Prostate gland (tissue), 2 donors: ENCODE data around the gene KASH5. TPM values are rescaled to one million over a fixed set of nuclear protein-coding genes. Genes with fewer than 3 reads are reported as not detected.
"Not testable (repeated sequence)": the region's sequence is repeated elsewhere in the genome, so short reads cannot be mapped to it uniquely, and the experiment has no call there.

Experiments used
- DNase-seq: peaks from one replicate; pipeline ENCODE4 v3.0.0-alpha.2; 2019; ENCODE audit warnings: low spot score
- H3K27ac ChIP-seq, 2 donors: fragments of 200-600 bp; sonication (generic); 2 replicates each; pipeline ENCODE4 v1.5.1; 2017 to 2019
- H3K27me3 ChIP-seq: fragments of 200-600 bp; sonication (generic); replicated peaks from 2 replicates; pipeline ENCODE4 v1.5.1; 2019; ENCODE audit not compliant: insufficient read depth
- H3K36me3 ChIP-seq, 2 donors: fragments of 200-600 bp; sonication (generic); 1 replicate in 1 of 2; 2 replicates in 1 of 2; pipeline versions ENCODE4 v1.5.1 to v1.8.1; 2017 to 2019
- H3K4me1 ChIP-seq: fragments of 200-600 bp; sonication (generic); replicated peaks from 2 replicates; pipeline ENCODE4 v1.5.1; 2019
- H3K4me3 ChIP-seq, 2 donors: fragments of 200-600 bp; sonication (generic); 2 replicates each; pipeline ENCODE4 v1.5.1; 2017 to 2019
- H3K9me3 ChIP-seq: fragments of 200-600 bp; sonication (generic); 2 replicates; pipeline ENCODE4 v1.5.1; 2017
- CTCF ChIP-seq, 4 experiments: fragments of 200-600 bp in 2 of 4; fragments of 450-650 bp in 2 of 4; sonication (generic) in 2 of 4; IDR thresholded peaks; 1 replicate in 3 of 4; 2 replicates in 1 of 4; pipeline ENCODE4 v1.5.1; 2016 to 2019; ENCODE audit warnings: antibody characterized with exemption in 4 of 4, mild to moderate bottlenecking in 2 of 4, moderate library complexity in 2 of 4
- POLR2A ChIP-seq: fragments of 450-650 bp; IDR thresholded peaks from one replicate; pipeline ENCODE4 v1.6.1; 2016; ENCODE audit warnings: antibody characterized with exemption, mild to moderate bottlenecking
- POLR2AphosphoS5 ChIP-seq: sonication (generic); formaldehyde crosslinking; IDR thresholded peaks from one replicate; pipeline ENCODE4 v1.6.1; 2017; ENCODE audit warnings: antibody characterized with exemption
- WGBS: methylation state at CpG from one replicate; pipeline ENCODE4 v1.1.5; 2018; 5-methylcytosine and 5-hydroxymethylcytosine counted together
- intact Hi-C: fragments of 100-400 bp; cut with DNase I; formaldehyde crosslinking; loops from one replicate; pipeline ENCODE4 v1.14.2; 2022
- total RNA-seq, 2 donors: library from RNA; depleted of rRNA; stranded (reverse); fragments of >200 nt; gene quantifications; one replicate each; pipeline ENCODE4 v1.1.0, GENCODE V29; 2016

KASH5 gene
- total RNA-seq, 2 donors from 2014 or later: 13.1 TPM; not detected in 1

GRCh38 chr19:49364083-49364737 lies 23.8 kb upstream of the KASH5 start:
- no peaks in the 10 kb centered on the region for H3K36me3 ChIP-seq
- intact Hi-C loops: no loop called here
- DNase-seq: no peak
- no peaks in the 10 kb centered on the region for H3K4me1 ChIP-seq
- TF ChIP-seq CTCF (IDR thresholded peaks at IDR 0.05): no peak
- no peaks in the 10 kb centered on the region for H3K27me3 ChIP-seq
- 74% methylated on average over 27 of the region's 27 CpGs for WGBS
- peak overlapping the region; percentile 88 to 90 for H3K27ac ChIP-seq
- peak overlapping the region; percentile 19 to 22 for H3K4me3 ChIP-seq
- no peaks in the 10 kb centered on the region for H3K9me3 ChIP-seq

- TF ChIP-seq CTCF (IDR thresholded peaks at IDR 0.05) (no peak), POLR2A (no peak), POLR2AphosphoS5 (no peak)
- H3K4me1 ChIP-seq: no peaks in the 10 kb centered on the region
- no peaks in the 10 kb centered on the region for H3K36me3 ChIP-seq
- no peak for DNase-seq
- intact Hi-C loops: no loop called here
- no peaks in the 10 kb centered on the region for H3K27me3 ChIP-seq
- no peaks in the 10 kb centered on the region for H3K9me3 ChIP-seq
- no peak overlapping the region for H3K4me3 ChIP-seq
- H3K27ac ChIP-seq: no peak overlapping the region
These were observed 21.9 kb upstream of the KASH5 start for GRCh38 chr19:49366110-49366509.

- no peaks in the 10 kb centered on the region for H3K36me3 ChIP-seq
- intact Hi-C loops: no loop called here
- H3K4me1 ChIP-seq: no peaks in the 10 kb centered on the region
- TF ChIP-seq CTCF (IDR thresholded peaks at IDR 0.05) (no peak), POLR2A (no peak), POLR2AphosphoS5 (no peak)
- H3K9me3 ChIP-seq: no peaks in the 10 kb centered on the region
- no peak overlapping the region for H3K4me3 ChIP-seq
- no peak for DNase-seq
- H3K27ac ChIP-seq: no peak overlapping the region
- no peaks in the 10 kb centered on the region for H3K27me3 ChIP-seq
- WGBS: 80% methylated on average over 5 of the region's 5 CpGs
These were observed 19.2 kb upstream of the KASH5 start for GRCh38 chr19:49368711-49369358.

- no peaks in the 10 kb centered on the region for H3K9me3 ChIP-seq
- no peaks in the 10 kb centered on the region for H3K4me1 ChIP-seq
- no peaks in the 10 kb centered on the region for H3K36me3 ChIP-seq
- no peak for TF ChIP-seq POLR2AphosphoS5
- TF ChIP-seq POLR2A: no peak
- TF ChIP-seq CTCF (IDR thresholded peaks at IDR 0.05): no peak
- intact Hi-C loops: no loop called here
- DNase-seq: no peak
- WGBS: 77% methylated on average over 3 of the region's 3 CpGs
- no peak overlapping the region for H3K27ac ChIP-seq
- no peaks in the 10 kb centered on the region for H3K27me3 ChIP-seq
- no peak overlapping the region for H3K4me3 ChIP-seq
These were observed 16.9 kb upstream of the KASH5 start for GRCh38 chr19:49371184-49371583.

- DNase-seq, intact Hi-C loops, H3K4me1 ChIP-seq, H3K27me3 ChIP-seq, H3K27ac ChIP-seq, H3K9me3 ChIP-seq, H3K36me3 ChIP-seq, H3K4me3 ChIP-seq: not testable (repeated sequence)
- WGBS: 80% methylated on average over 3 of the region's 3 CpGs
These were observed 14.9 kb upstream of the KASH5 start for GRCh38 chr19:49373174-49373573.
